ENCODE data around the gene DHRS9. TPM values are rescaled to one million over a fixed set of nuclear protein-coding genes. Genes with fewer than 3 reads are reported as not detected.

DHRS9 gene
- total RNA-seq, 2 experiments from 2014 or later, result not detected

DNA sequence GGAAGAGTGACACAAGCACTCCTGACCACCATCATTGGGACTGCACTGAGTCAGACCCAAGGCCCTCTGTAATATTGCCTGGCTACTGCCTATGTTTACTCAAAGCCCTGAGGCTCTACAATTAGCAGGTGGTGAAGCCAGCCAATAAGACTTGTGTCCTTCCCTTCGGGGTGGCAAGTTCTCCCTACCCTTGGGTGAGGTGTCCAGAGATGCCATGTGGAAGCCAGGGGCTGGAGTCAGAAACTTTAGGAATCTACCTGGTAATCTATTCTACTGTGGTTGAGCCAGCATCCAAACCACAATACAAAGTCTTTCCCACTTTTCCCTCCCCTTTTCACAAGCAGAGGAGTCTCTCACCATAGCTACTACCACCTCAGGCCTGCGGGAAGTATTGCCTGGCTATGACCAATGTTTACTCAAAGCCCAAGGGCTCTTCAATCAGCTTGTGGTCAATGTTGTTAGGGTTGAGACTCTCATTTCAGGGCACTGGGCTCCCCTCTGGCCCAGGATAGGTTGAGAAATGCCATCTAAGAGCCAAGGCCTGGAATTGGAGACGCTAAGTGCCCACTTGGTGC lies 17.6 kb downstream of the DHRS9 start:
- Mint-ChIP-seq H3K36me3 (ENCODE audit: low read depth) (no peaks in the 10 kb centered on the region), H3K9me3 (peaks cover 3% of the 10 kb centered on the region), H3K27me3 (peaks cover 6% of the 10 kb centered on the region), H3K27ac (no peak overlapping the region), H3K4me1 (ENCODE audit: low read depth) (no peaks in the 10 kb centered on the region), H3K4me3 (no peak overlapping the region)
- TF ChIP-seq, protein P1, sequence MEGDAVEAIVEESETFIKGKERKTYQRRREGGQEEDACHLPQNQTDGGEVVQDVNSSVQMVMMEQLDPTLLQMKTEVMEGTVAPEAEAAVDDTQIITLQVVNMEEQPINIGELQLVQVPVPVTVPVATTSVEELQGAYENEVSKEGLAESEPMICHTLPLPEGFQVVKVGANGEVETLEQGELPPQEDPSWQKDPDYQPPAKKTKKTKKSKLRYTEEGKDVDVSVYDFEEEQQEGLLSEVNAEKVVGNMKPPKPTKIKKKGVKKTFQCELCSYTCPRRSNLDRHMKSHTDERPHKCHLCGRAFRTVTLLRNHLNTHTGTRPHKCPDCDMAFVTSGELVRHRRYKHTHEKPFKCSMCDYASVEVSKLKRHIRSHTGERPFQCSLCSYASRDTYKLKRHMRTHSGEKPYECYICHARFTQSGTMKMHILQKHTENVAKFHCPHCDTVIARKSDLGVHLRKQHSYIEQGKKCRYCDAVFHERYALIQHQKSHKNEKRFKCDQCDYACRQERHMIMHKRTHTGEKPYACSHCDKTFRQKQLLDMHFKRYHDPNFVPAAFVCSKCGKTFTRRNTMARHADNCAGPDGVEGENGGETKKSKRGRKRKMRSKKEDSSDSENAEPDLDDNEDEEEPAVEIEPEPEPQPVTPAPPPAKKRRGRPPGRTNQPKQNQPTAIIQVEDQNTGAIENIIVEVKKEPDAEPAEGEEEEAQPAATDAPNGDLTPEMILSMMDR (IDR thresholded peaks at IDR 0.05), result no peak
- peaks cover 3% of the 10 kb centered on the region for H3K4me1 ChIP-seq (ENCODE audit: insufficient read depth, low read length)
- H3K36me3 ChIP-seq (ENCODE audit: insufficient read depth, low read length), result no peaks in the 10 kb centered on the region
- no peak overlapping the region for H3K4me3 ChIP-seq (ENCODE audit: low read length)
- POLR2A ChIA-PET, result no interaction called here
- no peak overlapping the region for H3K27ac ChIP-seq (ENCODE audit: low read depth in 1 of 2, low read length in 2 of 2)
- CTCF ChIA-PET, result no interaction called here
- no peaks in the 10 kb centered on the region for H3K9me3 ChIP-seq (ENCODE audit: control insufficient read depth in 1 of 2, insufficient read depth in 1 of 2, low read length in 2 of 2)
- ATAC-seq (ENCODE audit: poor library complexity) (no peak), DNase-seq (no peak)
- H3K27me3 ChIP-seq (ENCODE audit: control insufficient read depth in 1 of 2, insufficient read depth in 2 of 2, low read length in 2 of 2), result peaks cover 0 to 2% of the 10 kb centered on the region in 2 experiments
- intact Hi-C loops (cut with DNase I, micrococcal nuclease), result no loop called here

DNA sequence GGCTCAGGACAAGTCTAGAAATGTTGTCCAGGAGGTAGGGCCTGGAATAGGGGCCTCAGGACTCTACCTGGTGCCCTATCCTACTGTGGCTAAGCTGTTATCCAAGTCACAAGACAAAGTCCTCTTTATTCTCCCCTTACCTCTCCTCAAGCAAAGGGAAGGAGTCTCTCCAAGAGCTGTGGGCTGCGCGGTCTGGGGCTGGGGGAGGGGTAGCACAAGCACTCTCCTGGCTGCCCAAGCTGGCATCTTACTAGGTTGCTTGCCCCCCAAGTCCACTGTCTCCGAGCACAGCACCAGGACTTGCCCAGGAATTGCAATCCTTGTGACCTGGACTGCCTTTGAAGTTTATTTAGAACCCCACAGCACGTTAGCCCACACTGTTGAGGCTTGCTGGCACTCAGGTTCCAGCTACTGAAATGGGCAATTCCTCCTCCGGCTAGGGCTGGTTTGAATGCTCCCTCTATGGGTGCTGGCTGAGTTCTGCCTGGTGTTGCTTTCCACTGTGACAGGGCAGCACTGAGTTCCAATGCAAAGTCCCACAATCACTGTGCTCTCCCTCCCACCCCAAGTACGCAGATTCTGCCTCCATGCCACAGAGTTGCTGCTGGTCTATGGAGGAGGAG lies 18.5 kb downstream of the DHRS9 start:
- intact Hi-C loops (cut with DNase I, micrococcal nuclease), result no loop called here
- ATAC-seq (ENCODE audit: poor library complexity), result no peak
- Histone ChIP-seq H3K27me3 (ENCODE audit: control insufficient read depth in 1 of 2, insufficient read depth in 2 of 2, low read length in 2 of 2) (peaks cover 0 to 2% of the 10 kb centered on the region in 2 experiments), H3K9me3 (ENCODE audit: control insufficient read depth in 1 of 2, insufficient read depth in 1 of 2, low read length in 2 of 2) (no peaks in the 10 kb centered on the region), H3K4me1 (ENCODE audit: insufficient read depth, low read length) (peaks cover 3% of the 10 kb centered on the region), H3K36me3 (ENCODE audit: insufficient read depth, low read length) (no peaks in the 10 kb centered on the region), H3K27ac (ENCODE audit: low read depth in 1 of 2, low read length in 2 of 2) (no peak overlapping the region), H3K4me3 (ENCODE audit: low read length) (no peak overlapping the region)
- TF ChIP-seq, protein P1 (IDR thresholded peaks at IDR 0.05), result no peak
- no peak for DNase-seq
- Mint-ChIP-seq H3K27me3 (peaks cover 11% of the 10 kb centered on the region), H3K9me3 (peaks cover 3% of the 10 kb centered on the region), H3K4me3 (no peak overlapping the region), H3K27ac (no peak overlapping the region), H3K36me3 (ENCODE audit: low read depth) (no peaks in the 10 kb centered on the region), H3K4me1 (ENCODE audit: low read depth) (no peaks in the 10 kb centered on the region)
- POLR2A ChIA-PET, result no interaction called here
- CTCF ChIA-PET, result no interaction called here

DNA sequence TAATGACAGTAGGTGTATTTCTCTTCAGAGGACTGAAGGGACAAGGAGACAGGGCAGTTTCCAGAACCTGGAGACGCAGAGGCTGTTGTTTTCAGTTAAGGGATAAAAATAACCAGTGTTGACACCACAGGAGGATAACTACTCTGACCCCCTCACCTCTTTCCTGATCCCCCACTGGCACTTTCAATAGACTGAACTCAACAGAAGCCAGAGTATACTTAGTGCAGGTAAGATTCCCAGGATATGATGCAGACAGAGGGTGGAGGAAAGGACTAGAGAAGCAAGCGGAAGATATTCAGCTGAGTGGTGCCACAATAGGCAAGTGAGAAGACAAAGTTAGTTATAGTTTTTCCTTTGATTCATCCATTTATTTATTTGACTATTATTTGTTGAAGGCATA lies 19.8 kb downstream of the DHRS9 start:
- DNase-seq (no peak), ATAC-seq (ENCODE audit: poor library complexity) (no peak)
- peaks cover 0 to 2% of the 10 kb centered on the region in 2 experiments for H3K27me3 ChIP-seq (ENCODE audit: control insufficient read depth in 1 of 2, insufficient read depth in 2 of 2, low read length in 2 of 2)
- ChIA-PET POLR2A (no interaction called here), CTCF (no interaction called here)
- H3K4me1 Mint-ChIP-seq (ENCODE audit: low read depth), result no peaks in the 10 kb centered on the region
- no peaks in the 10 kb centered on the region for H3K4me1 ChIP-seq (ENCODE audit: insufficient read depth, low read length)
- no peak overlapping the region for H3K27ac Mint-ChIP-seq
- H3K27me3 Mint-ChIP-seq, result peaks cover 14% of the 10 kb centered on the region
- H3K36me3 Mint-ChIP-seq (ENCODE audit: low read depth), result no peaks in the 10 kb centered on the region
- intact Hi-C loops (cut with DNase I, micrococcal nuclease), result no loop called here
- peaks cover 3% of the 10 kb centered on the region for H3K9me3 Mint-ChIP-seq
- no peak overlapping the region for H3K4me3 ChIP-seq (ENCODE audit: low read length)
- no peak overlapping the region for H3K27ac ChIP-seq (ENCODE audit: low read depth in 1 of 2, low read length in 2 of 2)
- TF ChIP-seq, protein P1 (IDR thresholded peaks at IDR 0.05), result no peak
- no peaks in the 10 kb centered on the region for H3K9me3 ChIP-seq (ENCODE audit: control insufficient read depth in 1 of 2, insufficient read depth in 1 of 2, low read length in 2 of 2)
- no peak overlapping the region for H3K4me3 Mint-ChIP-seq
- H3K36me3 ChIP-seq (ENCODE audit: insufficient read depth, low read length), result no peaks in the 10 kb centered on the region

Data from CD4-positive, alpha-beta T cell (primary cell).